ENCODE results near the gene CBX2. TPM values are rescaled to one million over a fixed set of nuclear protein-coding genes. Genes with fewer than 3 reads are reported as not detected.

Gene CBX2
- total RNA-seq, result 19.4 TPM

DNA sequence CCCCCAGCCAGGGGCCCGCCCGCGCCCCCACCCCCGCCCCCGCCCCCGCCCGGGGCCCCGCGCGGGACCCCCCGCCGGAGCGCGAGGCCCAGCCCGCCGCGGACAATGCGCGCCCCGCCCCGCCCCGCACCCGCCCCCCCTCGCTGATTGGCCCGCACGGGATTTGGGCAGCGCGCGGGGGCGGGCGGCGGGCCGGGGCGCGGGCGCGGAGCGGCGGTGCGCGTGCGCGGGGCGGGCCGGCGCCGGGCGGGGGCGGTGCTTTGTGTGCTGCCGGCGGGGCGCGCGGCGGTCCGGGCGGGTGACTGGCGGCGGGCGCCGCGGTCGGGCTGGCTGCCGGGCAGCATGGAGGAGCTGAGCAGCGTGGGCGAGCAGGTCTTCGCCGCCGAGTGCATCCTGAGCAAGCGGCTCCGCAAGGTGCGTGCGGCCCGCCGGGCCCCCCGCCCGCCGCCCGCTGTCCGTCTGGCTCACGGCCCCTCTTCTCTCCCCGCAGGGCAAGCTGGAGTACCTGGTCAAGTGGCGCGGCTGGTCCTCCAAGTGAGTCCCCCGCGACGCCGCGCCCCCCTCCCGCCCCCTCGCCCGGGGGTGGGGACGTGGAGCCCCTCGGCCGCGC lies at the start of gene CBX2:
CBX2 (plus strand) TSS at position 255 of the 610 bp plus-strand sequence; CDS start at position 343, 88 bp downstream.

GRCh38 chr17:79730769-79731483 lies 47.0 kb upstream of the CBX2 start, which contains the start of gene ENPP7:
TSS of gene ENPP7 (plus strand) at chr17:79730943. CDS start at chr17:79731140, 197 bp downstream.

GRCh38 chr17:79796763-79797491 lies 19.0 kb downstream of the CBX2 start, which contains the start of gene CBX8:
TSS of gene CBX8 (minus strand) at chr17:79797077. CDS start at chr17:79796998, 79 bp downstream.

Other genes with a start within 250 kb of the CBX2 start
- 0.47 TPM for gene RBFOX3, start 167.1 kb upstream of the CBX2 start, total RNA-seq
- 4.4 TPM for gene ENPP7, start 47.2 kb upstream of the CBX2 start, total RNA-seq
- 13.2 TPM for gene CBX8, start 18.9 kb downstream of the CBX2 start, total RNA-seq
- 19.4 TPM for gene CBX4, start 61.3 kb downstream of the CBX2 start, total RNA-seq